ENCODE data around the gene PER1.

- TF ChIP-seq ELF4 (IDR thresholded peaks at IDR 0.05) (no peak), TARDBP (IDR thresholded peaks at IDR 0.05) (no peak)
Measured at GRCh38 chr17:8147805-8148404, 4.3 kb downstream of the PER1 start.
